HCT116 (cell line): ENCODE data around the gene DCP1A. TPM values are rescaled to one million over a fixed set of nuclear protein-coding genes. Genes with fewer than 3 reads are reported as not detected.

Source experiments
- ATAC-seq: fragments of 200-7000 bp; cut with Tn5 transposase; 2 replicates; pipeline ENCODE4 v1.9.1; 2020; ENCODE audit warnings: mild to moderate bottlenecking, moderate library complexity
- BruUV-seq: library from RNA; stranded (reverse); fragments of 400-500 nt; replicated peaks from 2 replicates; lab custom pipeline; 2021; lab: Mats Ljungman, UMichigan
- CTCF ChIA-PET: fragments of 300-600 bp; sonication (Branson Sonifier 250); formaldehyde crosslinking; loops from one replicate; lab custom pipeline; 2021; ENCODE audit warnings: antibody characterized with exemption; lab: Charles Lee
- POLR2A ChIA-PET: fragments of 300-600, 350-600 bp; sonication (Branson Sonifier 250); formaldehyde crosslinking; loops from one replicate; lab custom pipeline; 2021; ENCODE audit warnings: antibody characterized with exemption; lab: Charles Lee
- RAD21 ChIA-PET, 2 experiments: fragments of 300-600 bp; sonication (Branson Sonifier 250); formaldehyde crosslinking; loops; one replicate each; lab custom pipeline; 2023; ENCODE audit warnings: low total read pairs in 2 of 2; ENCODE audit not compliant: uncharacterized antibody in 2 of 2, unreplicated experiment in 2 of 2, low non-redundant PET in 1 of 2; lab: Charles Lee
- DNase-seq: peaks from one replicate; pipeline ENCODE4 v3.0.0-alpha.2; 2010; ENCODE audit warnings: low read depth, low spot score
- H2AFZ ChIP-seq: fragments of 200-600 bp; shearing (Covaris generic), sonication (generic); 2 replicates; pipeline ENCODE4 v1.6.1; 2017; ENCODE audit warnings: low read depth, mixed run types, mixed read lengths, antibody characterized with exemption, low read length; ENCODE audit not compliant: poor library complexity, severe bottlenecking
- H3K27ac ChIP-seq: 2 replicates; pipeline ENCODE4 v1.5.1; 2012; ENCODE audit warnings: low read depth, low read length
- H3K27me3 ChIP-seq: fragments of 200-600 bp; sonication (generic); 2 replicates; pipeline ENCODE4 v1.6.1; 2016; ENCODE audit warnings: mixed run types, low read length, mixed read lengths; ENCODE audit not compliant: insufficient read depth
- H3K36me3 ChIP-seq, 2 experiments: fragments of 200-500 bp in 1 of 2; fragments of 200-600 bp in 1 of 2; sonication (Bioruptor generic) in 1 of 2; sonication (generic) in 1 of 2; 2 replicates each; pipeline versions ENCODE4 v1.5.1 to v1.6.1; 2014 to 2016; ENCODE audit warnings: low read length in 2 of 2, inconsistent platforms in 1 of 2, mixed read lengths in 1 of 2, mixed run types in 1 of 2; ENCODE audit not compliant: insufficient read depth in 2 of 2, control insufficient read depth in 1 of 2
- H3K4me1 ChIP-seq, 2 experiments: fragments of 200-600 bp in 1 of 2; sonication (generic) in 1 of 2; 2 replicates each; pipeline versions ENCODE4 v1.5.1 to v1.6.1; 2012 to 2017; ENCODE audit warnings: low read length in 2 of 2, inconsistent platforms in 1 of 2, mild to moderate bottlenecking in 1 of 2, mixed read lengths in 1 of 2, mixed run types in 1 of 2, moderate library complexity in 1 of 2; ENCODE audit not compliant: insufficient read depth in 2 of 2, control insufficient read depth in 1 of 2
- H3K4me2 ChIP-seq: fragments of 200-600 bp; sonication (generic); 2 replicates; pipeline ENCODE4 v1.6.1; 2017; ENCODE audit warnings: mixed run types, low read length, mixed read lengths
- H3K4me3 ChIP-seq, 2 experiments: fragments of 200-600 bp in 1 of 2; sonication (generic) in 1 of 2; replicated peaks in 1 of 2; 2 replicates each; pipeline ENCODE4 v1.5.1; 2011 to 2016; ENCODE audit warnings: low read length in 2 of 2, control low read depth in 1 of 2, low read depth in 1 of 2, mild to moderate bottlenecking in 1 of 2, mixed read lengths in 1 of 2, mixed run types in 1 of 2
- H3K79me2 ChIP-seq: fragments of 200-600 bp; sonication (generic); 2 replicates; pipeline ENCODE4 v1.6.1; 2017; ENCODE audit warnings: mild to moderate bottlenecking, mixed run types, low read length, moderate library complexity, mixed read lengths; ENCODE audit not compliant: insufficient read depth
- H3K9ac ChIP-seq: fragments of 200-600 bp; sonication (generic); 2 replicates; pipeline ENCODE4 v1.6.1; 2016; ENCODE audit warnings: low read length, mixed read lengths
- H3K9me2 ChIP-seq: fragments of 200-600 bp; sonication (generic), shearing (Covaris generic); 2 replicates; pipeline ENCODE4 v1.6.1; 2017; ENCODE audit warnings: mixed run types, mild to moderate bottlenecking, moderate library complexity; ENCODE audit not compliant: insufficient read depth
- H3K9me3 ChIP-seq, 2 experiments: fragments of 200-500 bp in 1 of 2; fragments of 200-600 bp in 1 of 2; sonication (Bioruptor generic) in 1 of 2; sonication (generic) in 1 of 2; 2 replicates each; pipeline ENCODE4 v1.6.1; 2014 to 2017; ENCODE audit warnings: low read length in 2 of 2, mixed read lengths in 2 of 2, inconsistent platforms in 1 of 2, low read depth in 1 of 2, mild to moderate bottlenecking in 1 of 2, mixed run types in 1 of 2, moderate library complexity in 1 of 2; ENCODE audit not compliant: control insufficient read depth in 1 of 2, insufficient read depth in 1 of 2
- H4K20me1 ChIP-seq: fragments of 200-600 bp; sonication (generic), shearing (Covaris generic); 2 replicates; pipeline ENCODE4 v1.6.1; 2017; ENCODE audit warnings: mixed run types, mild to moderate bottlenecking, moderate library complexity; ENCODE audit not compliant: insufficient read depth
- ATF3 ChIP-seq: IDR thresholded peaks from 2 replicates; pipeline ENCODE4 v1.6.1; 2012
- CBX3 ChIP-seq: IDR thresholded peaks from 2 replicates; pipeline ENCODE4 v1.6.1; 2012; ENCODE audit warnings: low read depth
- CEBPB ChIP-seq: IDR thresholded peaks from 2 replicates; pipeline ENCODE4 v1.6.1; 2012; ENCODE audit warnings: low read depth
- EGR1 ChIP-seq: IDR thresholded peaks from 2 replicates; pipeline ENCODE4 v1.6.1; 2012; ENCODE audit warnings: low read depth
- ELF1 ChIP-seq: IDR thresholded peaks from 2 replicates; pipeline ENCODE4 v1.6.1; 2012; ENCODE audit warnings: low read depth, borderline replicate concordance
- EZH2phosphoT487 ChIP-seq: fragments of 200-600 bp; IDR thresholded peaks from 2 replicates; pipeline ENCODE4 v1.6.1; 2018; ENCODE audit warnings: antibody characterized with exemption, borderline replicate concordance
- FOSL1 ChIP-seq: IDR thresholded peaks from 2 replicates; pipeline ENCODE4 v1.6.1; 2012; ENCODE audit warnings: low read depth
- JUND ChIP-seq: IDR thresholded peaks from 2 replicates; pipeline ENCODE4 v1.6.1; 2012
- POLR2A ChIP-seq: IDR thresholded peaks from 2 replicates; pipeline ENCODE4 v1.7.0; 2011; ENCODE audit warnings: borderline replicate concordance; ENCODE audit not compliant: insufficient read depth, insufficient read length; ENCODE audit errors: extremely low read depth
- SIN3A ChIP-seq: IDR thresholded peaks from 2 replicates; pipeline ENCODE4 v1.6.1; 2012; ENCODE audit warnings: low read depth
- SP1 ChIP-seq: IDR thresholded peaks from 2 replicates; pipeline ENCODE4 v1.6.1; 2012; ENCODE audit warnings: low read depth
- TCF7L2 ChIP-seq: IDR thresholded peaks from 2 replicates; pipeline ENCODE4 v1.7.0; 2011; ENCODE audit warnings: borderline replicate concordance, inconsistent platforms; ENCODE audit not compliant: insufficient read depth, insufficient read length; ENCODE audit errors: extremely low read depth
- ZBTB33 ChIP-seq: IDR thresholded peaks from 2 replicates; pipeline ENCODE4 v1.6.1; 2011; ENCODE audit warnings: mild to moderate bottlenecking, low read length, moderate library complexity; ENCODE audit not compliant: insufficient replicate concordance; ENCODE audit errors: extremely low read depth
- ZFX ChIP-seq: fragments of 450-650 bp; IDR thresholded peaks from 2 replicates; pipeline ENCODE4 v1.6.1; 2017
- intact Hi-C: fragments of 100-400 bp; cut with micrococcal nuclease; formaldehyde crosslinking; loops from 2 replicates; pipeline ENCODE4 v1.10.0; 2022
- total RNA-seq: library from RNA; stranded (reverse); gene quantifications from one replicate; pipeline ENCODE4 v1.2.1, GENCODE V29; 2021; ENCODE audit not compliant: unreplicated experiment

The DCP1A gene
- total RNA-seq, 1 experiment from 2014 or later = 33.2 TPM

DNA sequence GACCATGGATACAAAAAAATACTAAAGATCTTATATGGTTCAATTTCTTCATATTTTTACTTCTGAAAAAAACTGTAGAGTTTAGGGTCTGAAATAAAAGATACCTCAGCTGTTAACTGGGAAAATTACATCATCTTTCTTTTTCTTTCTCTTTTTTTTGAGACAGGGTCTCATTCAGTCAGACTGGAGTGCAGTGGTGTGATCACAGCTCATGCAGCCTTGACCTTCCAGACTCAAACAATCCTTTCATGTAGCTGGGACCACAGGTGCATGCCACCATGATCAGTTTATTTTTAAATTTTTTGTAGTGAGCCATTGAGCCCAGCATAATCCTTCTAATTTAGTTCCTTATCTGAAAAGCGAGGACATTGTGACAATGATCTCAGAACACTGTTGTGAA, 51.9 kb downstream of the DCP1A start:
- Histone ChIP-seq H3K36me3 (peaks cover 10 to 19% of the 10 kb centered on the region in 2 experiments; a peak in 3 of 4 replicates), H3K79me2 (no peaks in the 10 kb centered on the region), H3K9ac (no peak overlapping the region), H2AFZ (no peak overlapping the region), H3K4me2 (no peak overlapping the region), H4K20me1 (no peaks in the 10 kb centered on the region; the same call in 1 of the 2 replicates), H3K4me3 (no peak overlapping the region), H3K27me3 (no peaks in the 10 kb centered on the region), H3K9me2 (no peaks in the 10 kb centered on the region), H3K4me1 (no peaks in the 10 kb centered on the region), H3K9me3 (no peaks in the 10 kb centered on the region), H3K27ac (no peak overlapping the region)
- ChIA-PET RAD21 (no interaction called here), CTCF (no interaction called here), POLR2A (no interaction called here)
- no peak for ATAC-seq
- no TSS peak for BruUV-seq
- intact Hi-C loops = no loop called here
- no peak for DNase-seq
- TF ChIP-seq EZH2phosphoT487 = no peak
- no peak for TF ChIP-seq ATF3
- no peak for TF ChIP-seq TCF7L2
- TF ChIP-seq ZBTB33 = no peak

DNA sequence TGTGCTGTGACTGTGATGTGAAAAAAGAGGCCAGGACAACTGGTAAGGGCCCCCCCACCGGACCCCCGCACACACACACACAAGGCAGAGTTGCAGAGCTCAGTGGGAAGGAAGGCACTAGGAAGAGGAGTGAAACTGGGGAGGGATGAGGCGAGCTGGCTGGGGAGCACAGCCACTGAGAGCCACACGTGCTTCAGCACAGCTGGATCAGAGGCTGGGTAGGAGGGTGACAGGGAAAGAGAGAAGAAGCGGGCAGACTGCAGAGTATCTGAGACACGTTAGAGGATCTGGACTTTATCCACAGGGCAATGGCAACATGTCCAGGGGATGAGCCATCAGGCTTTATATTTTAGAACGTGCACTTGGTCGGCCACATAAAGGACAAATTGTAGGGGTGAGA, 53.5 kb downstream of the DCP1A start:
- H3K4me2 ChIP-seq = no peak overlapping the region
- H2AFZ ChIP-seq = no peak overlapping the region
- H3K4me3 ChIP-seq = no peak overlapping the region
- BruUV-seq = no TSS peak
- RAD21 ChIA-PET = no interaction called here
- ATAC-seq (no peak), DNase-seq (no peak)
- CTCF ChIA-PET = no interaction called here
- H3K36me3 ChIP-seq = peaks cover 9 to 15% of the 10 kb centered on the region in 2 experiments; a peak in 3 of 4 replicates
- H3K27me3 ChIP-seq = no peaks in the 10 kb centered on the region
- POLR2A ChIA-PET = no interaction called here
- H3K27ac ChIP-seq = no peak overlapping the region
- H3K9me2 ChIP-seq = no peaks in the 10 kb centered on the region
- H3K79me2 ChIP-seq = no peaks in the 10 kb centered on the region
- no peaks in the 10 kb centered on the region for H3K4me1 ChIP-seq
- H4K20me1 ChIP-seq = no peaks in the 10 kb centered on the region; the same call in 1 of the 2 replicates
- no peak overlapping the region for H3K9ac ChIP-seq
- H3K9me3 ChIP-seq = no peaks in the 10 kb centered on the region
- intact Hi-C loops = no loop called here
- TF ChIP-seq TCF7L2 (no peak), SP1 (no peak), ZBTB33 (no peak), ELF1 (no peak), POLR2A (no peak), FOSL1 (no peak), EGR1 (no peak), SIN3A (no peak), CBX3 (no peak), ZFX (no peak), CEBPB (no peak), JUND (no peak)
